K562 (cell line): ENCODE data around the gene ARG1. TPM values are rescaled to one million over a fixed set of nuclear protein-coding genes. Genes with fewer than 3 reads are reported as not detected.
A peak's percentile ranks its signal among the peaks of the same experiment; 100 is the strongest.

Experiments
- CBX5 ChIP-seq: IDR thresholded peaks from 2 replicates; pipeline ENCODE4 v1.6.1; 2014; ENCODE audit warnings: low read depth, borderline replicate concordance
- CHD4 ChIP-seq: fragments of 200-600 bp; sonication (generic); IDR thresholded peaks from 3 replicates; pipeline ENCODE4 v1.6.1; 2012; ENCODE audit warnings: low read depth, mild to moderate bottlenecking, mixed read lengths, low read length, inconsistent platforms; ENCODE audit not compliant: insufficient read depth, insufficient replicate concordance, poor library complexity, severe bottlenecking
- CUX1 ChIP-seq: fragments of 200-800 bp; sonication (Bioruptor generic); IDR thresholded peaks from 2 replicates; pipeline ENCODE4 v1.6.1; 2016; ENCODE audit warnings: missing genetic modification characterization, missing compliant biosample characterization
- DNMT1 ChIP-seq: fragments of 450-650 bp; IDR thresholded peaks from 2 replicates; pipeline ENCODE4 v1.6.1; 2016; ENCODE audit warnings: antibody characterized with exemption, mild to moderate bottlenecking
- MEF2A ChIP-seq: IDR thresholded peaks from 2 replicates; pipeline ENCODE4 v1.6.1; 2011; ENCODE audit warnings: low read depth, mild to moderate bottlenecking, low read length, moderate library complexity; ENCODE audit not compliant: control insufficient read depth
- NELFE ChIP-seq: IDR thresholded peaks from 2 replicates; pipeline ENCODE4 v1.6.1; 2011; ENCODE audit warnings: mild to moderate bottlenecking; ENCODE audit not compliant: insufficient read depth, insufficient read length
- RFX5 ChIP-seq: IDR thresholded peaks from 2 replicates; pipeline ENCODE4 v1.6.1; 2011; ENCODE audit warnings: low read depth, mild to moderate bottlenecking, improper control_type of control experiment, low read length
- RREB1 ChIP-seq: fragments of 250-450 bp; sonication (Bioruptor Pico); IDR thresholded peaks from 2 replicates; pipeline ENCODE4 v1.4.0; 2020
- SRSF3 ChIP-seq: fragments of 200-400 bp; formaldehyde crosslinking; IDR thresholded peaks from 2 replicates; pipeline ENCODE4 v1.6.1; 2016; ENCODE audit warnings: mild to moderate bottlenecking, low read length, moderate library complexity; ENCODE audit not compliant: insufficient read depth
- ZNF518B ChIP-seq: fragments of 250-450 bp; sonication (Bioruptor Pico); IDR thresholded peaks from 2 replicates; pipeline ENCODE4 v1.5.0; 2021; ENCODE audit warnings: mild to moderate bottlenecking, moderate library complexity
- ZSCAN29 ChIP-seq: fragments of 450-650 bp; IDR thresholded peaks from 2 replicates; pipeline ENCODE4 v1.6.1; 2017
- polyA plus RNA-seq, 8 experiments: library from polyadenylated mRNA; depleted of rRNA in 4 of 8; stranded (reverse) in 5 of 8; unstranded in 3 of 8; fragments of >200 nt; fragmentation: Nextera tagmentation in 2 of 8; fragmentation: Illumina TruSeq in 1 of 8; extraction: Ambion mirVana in 2 of 8; extraction: Trizol in 1 of 8; gene quantifications; 2 replicates each; pipeline versions ENCODE4 v1.2.1 to v1.2.3, GENCODE V29; 2011 to 2014; ENCODE audit warnings: inconsistent platforms in 1 of 8, missing spikeins in 1 of 8
- total RNA-seq, 7 experiments: library from RNA; depleted of rRNA in 6 of 7; stranded (reverse); fragments of >200 nt in 6 of 7; fragmentation: Illumina TruSeq in 2 of 7; extraction: Trizol in 2 of 7; gene quantifications; 2 replicates each; pipeline versions ENCODE4 v1.2.1 to v1.2.3, GENCODE V29; 2011 to 2021; ENCODE audit warnings: low replicate concordance in 1 of 7

The ARG1 gene
- total and polyA plus RNA-seq, 9 of the 15 experiments (the other 6 are each of a cell fraction or from before 2014, with no cell fraction given): 0.03 to 0.20 (median 0.08) TPM; not detected in 3

GRCh38 chr6:131627724-131628682 lies 55.0 kb downstream of the ARG1 start, which contains the start of gene MED23 (continued):
- TF ChIP-seq RREB1 (CRISPR knock-in tag): peak; percentile 91
- TF ChIP-seq ZSCAN29: no peak
- TF ChIP-seq DNMT1: no peak
- TF ChIP-seq NELFE: no peak
- TF ChIP-seq ZNF518B (CRISPR knock-in tag): no peak
- TF ChIP-seq RFX5: peak; percentile 26; the same call in 1 of the 2 replicates
- TF ChIP-seq SRSF3: no peak
- no peak for TF ChIP-seq CUX1 (CRISPR knock-in tag)
- peak; percentile 76; the same call in 1 of the 2 replicates for TF ChIP-seq CBX5
- 0 out of 2 replicates have a peak, but pooled peaks have one; percentile 42 for TF ChIP-seq MEF2A
- no peak for TF ChIP-seq CHD4
